ENCODE data around the gene TMUB1.

DNA sequence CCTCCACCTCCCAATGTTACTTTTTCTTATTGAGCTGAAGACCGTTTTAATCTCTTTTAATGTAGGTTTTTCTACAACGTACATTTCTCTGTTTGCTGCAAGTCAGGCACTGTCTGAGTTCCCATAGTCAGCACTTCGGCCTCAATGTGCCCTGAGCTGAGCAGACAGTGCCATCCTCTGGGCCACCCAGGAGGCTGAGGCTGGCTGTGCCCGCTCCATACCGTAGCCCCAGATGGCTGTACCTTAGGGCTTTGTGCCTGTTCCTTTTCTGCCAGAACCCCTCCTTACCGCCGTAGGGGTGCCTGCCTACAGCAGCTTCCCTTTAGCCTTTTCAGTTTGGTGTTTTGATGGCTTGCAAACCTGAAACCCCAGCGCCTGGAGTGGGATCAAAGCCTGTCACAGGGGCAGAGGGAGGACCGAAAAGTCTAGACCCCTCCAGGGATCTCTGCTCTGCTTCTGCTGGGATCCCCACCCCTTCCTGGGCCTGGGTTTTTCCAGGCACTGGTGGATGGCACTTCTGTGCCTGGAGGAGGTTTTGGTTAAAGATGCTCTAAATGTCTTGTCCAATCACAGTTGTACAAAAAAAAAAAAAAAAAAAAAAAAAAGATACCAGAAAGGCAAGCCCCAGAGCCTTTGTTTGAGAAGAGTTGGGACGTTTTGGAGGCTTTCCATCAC is 12.0 kb upstream of the TMUB1 start:
- TF ChIP-seq, protein P1, sequence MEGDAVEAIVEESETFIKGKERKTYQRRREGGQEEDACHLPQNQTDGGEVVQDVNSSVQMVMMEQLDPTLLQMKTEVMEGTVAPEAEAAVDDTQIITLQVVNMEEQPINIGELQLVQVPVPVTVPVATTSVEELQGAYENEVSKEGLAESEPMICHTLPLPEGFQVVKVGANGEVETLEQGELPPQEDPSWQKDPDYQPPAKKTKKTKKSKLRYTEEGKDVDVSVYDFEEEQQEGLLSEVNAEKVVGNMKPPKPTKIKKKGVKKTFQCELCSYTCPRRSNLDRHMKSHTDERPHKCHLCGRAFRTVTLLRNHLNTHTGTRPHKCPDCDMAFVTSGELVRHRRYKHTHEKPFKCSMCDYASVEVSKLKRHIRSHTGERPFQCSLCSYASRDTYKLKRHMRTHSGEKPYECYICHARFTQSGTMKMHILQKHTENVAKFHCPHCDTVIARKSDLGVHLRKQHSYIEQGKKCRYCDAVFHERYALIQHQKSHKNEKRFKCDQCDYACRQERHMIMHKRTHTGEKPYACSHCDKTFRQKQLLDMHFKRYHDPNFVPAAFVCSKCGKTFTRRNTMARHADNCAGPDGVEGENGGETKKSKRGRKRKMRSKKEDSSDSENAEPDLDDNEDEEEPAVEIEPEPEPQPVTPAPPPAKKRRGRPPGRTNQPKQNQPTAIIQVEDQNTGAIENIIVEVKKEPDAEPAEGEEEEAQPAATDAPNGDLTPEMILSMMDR (IDR thresholded peaks at IDR 0.05; ENCODE audit: low read length), result peak; percentile 34; the same call in 1 of the 2 replicates
- no peak for TF ChIP-seq EZH2 (IDR thresholded peaks at IDR 0.05; ENCODE audit: borderline replicate concordance, low read length)
